OCI-LY1 (cell line): ENCODE measurements around the gene C1QTNF6.

Source experiments
- H2AFZ ChIP-seq: fragments of 200-600 bp; sonication (generic), shearing (Covaris generic); 2 replicates; pipeline ENCODE4 v1.6.0; 2014; ENCODE audit warnings: antibody characterized with exemption, mild to moderate bottlenecking, low read length
- H3F3A ChIP-seq: fragments of 200-600 bp; sonication (generic), shearing (Covaris generic); 2 replicates; pipeline ENCODE4 v1.6.0; 2014; ENCODE audit warnings: mild to moderate bottlenecking, antibody characterized with exemption, low read length, moderate library complexity; ENCODE audit not compliant: insufficient read depth
- H3K27ac ChIP-seq: fragments of 200-600 bp; sonication (generic); 2 replicates; pipeline ENCODE4 v1.5.1; 2014; ENCODE audit warnings: low read length, mixed run types, mild to moderate bottlenecking, low read depth; ENCODE audit not compliant: poor library complexity, severe bottlenecking
- H3K27me3 ChIP-seq: fragments of 200-600 bp; sonication (generic); 2 replicates; pipeline ENCODE4 v1.6.0; 2014; ENCODE audit warnings: antibody characterized with exemption, mild to moderate bottlenecking, low read length, moderate library complexity; ENCODE audit not compliant: insufficient read depth
- H3K36me3 ChIP-seq: fragments of 200-600 bp; sonication (generic); 2 replicates; pipeline ENCODE4 v1.6.1; 2014; ENCODE audit warnings: mild to moderate bottlenecking, antibody characterized with exemption, low read length, moderate library complexity, mixed read lengths; ENCODE audit not compliant: insufficient read depth
- H3K4me1 ChIP-seq: fragments of 200-600 bp; sonication (generic); 2 replicates; pipeline ENCODE4 v1.5.1; 2014; ENCODE audit warnings: mild to moderate bottlenecking, low read length, moderate library complexity; ENCODE audit not compliant: insufficient read depth, severe bottlenecking
- H3K4me2 ChIP-seq: fragments of 200-600 bp; sonication (generic), shearing (Covaris generic); 2 replicates; pipeline ENCODE4 v1.6.1; 2014; ENCODE audit warnings: low read length
- H3K4me3 ChIP-seq: fragments of 200-600 bp; sonication (generic); 2 replicates; pipeline ENCODE4 v1.5.1; 2014; ENCODE audit warnings: low read length, low read depth, mild to moderate bottlenecking, mixed read lengths; ENCODE audit not compliant: poor library complexity, severe bottlenecking
- H3K79me2 ChIP-seq: fragments of 200-600 bp; shearing (Covaris generic); 2 replicates; pipeline ENCODE4 v1.6.1; 2016; ENCODE audit warnings: mixed run types, low read length, mixed read lengths; ENCODE audit not compliant: insufficient read depth
- H3K9ac ChIP-seq: fragments of 200-600 bp; sonication (generic), shearing (Covaris generic); 2 replicates; pipeline ENCODE4 v1.6.1; 2014; ENCODE audit warnings: mild to moderate bottlenecking, low read length, mixed read lengths
- H3K9me2 ChIP-seq: fragments of 200-600 bp; sonication (generic), shearing (Covaris generic); 2 replicates; pipeline ENCODE4 v1.6.1; 2014; ENCODE audit warnings: low read depth, mild to moderate bottlenecking, low read length, mixed read lengths
- H3K9me3 ChIP-seq: fragments of 200-600 bp; shearing (Covaris generic); 2 replicates; pipeline ENCODE4 v1.6.1; 2014; ENCODE audit warnings: low read length, mixed read lengths
- H4K20me1 ChIP-seq: fragments of 200-600 bp; sonication (generic), shearing (Covaris generic); 2 replicates; pipeline ENCODE4 v1.6.0; 2016; ENCODE audit warnings: mild to moderate bottlenecking, low read length; ENCODE audit not compliant: insufficient read depth
- EZH2 ChIP-seq: fragments of 200-600 bp; sonication (generic), shearing (Covaris generic); IDR thresholded peaks from 2 replicates; pipeline ENCODE4 v1.8.0; 2017; ENCODE audit warnings: borderline replicate concordance, mixed run types, mild to moderate bottlenecking, antibody characterized with exemption, low read length, moderate library complexity, mixed read lengths
- TF ChIP-seq, protein P1 (sequence below): fragments of 200-600 bp; sonication (generic), shearing (Covaris generic); IDR thresholded peaks from 2 replicates; pipeline ENCODE4 v1.5.1; 2017; ENCODE audit warnings: mild to moderate bottlenecking, antibody characterized with exemption, low read length, moderate library complexity, mixed read lengths

Gene C1QTNF6

GRCh38 chr22:37210041-37210803 lies 22.2 kb upstream of the C1QTNF6 start:
- H3K9ac ChIP-seq, result no peak overlapping the region
- H3K27ac ChIP-seq, result no peak overlapping the region
- H3K79me2 ChIP-seq, result no peaks in the 10 kb centered on the region
- H3K27me3 ChIP-seq, result peaks cover 6% of the 10 kb centered on the region; the same call in 1 of the 2 replicates
- H3K9me2 ChIP-seq, result no peaks in the 10 kb centered on the region
- H3K4me1 ChIP-seq, result no peaks in the 10 kb centered on the region
- no peaks in the 10 kb centered on the region for H3K9me3 ChIP-seq
- H3K4me2 ChIP-seq, result no peak overlapping the region
- H4K20me1 ChIP-seq, result no peaks in the 10 kb centered on the region
- no peak overlapping the region for H2AFZ ChIP-seq
- no peaks in the 10 kb centered on the region for H3K36me3 ChIP-seq
- TF ChIP-seq, protein P1, sequence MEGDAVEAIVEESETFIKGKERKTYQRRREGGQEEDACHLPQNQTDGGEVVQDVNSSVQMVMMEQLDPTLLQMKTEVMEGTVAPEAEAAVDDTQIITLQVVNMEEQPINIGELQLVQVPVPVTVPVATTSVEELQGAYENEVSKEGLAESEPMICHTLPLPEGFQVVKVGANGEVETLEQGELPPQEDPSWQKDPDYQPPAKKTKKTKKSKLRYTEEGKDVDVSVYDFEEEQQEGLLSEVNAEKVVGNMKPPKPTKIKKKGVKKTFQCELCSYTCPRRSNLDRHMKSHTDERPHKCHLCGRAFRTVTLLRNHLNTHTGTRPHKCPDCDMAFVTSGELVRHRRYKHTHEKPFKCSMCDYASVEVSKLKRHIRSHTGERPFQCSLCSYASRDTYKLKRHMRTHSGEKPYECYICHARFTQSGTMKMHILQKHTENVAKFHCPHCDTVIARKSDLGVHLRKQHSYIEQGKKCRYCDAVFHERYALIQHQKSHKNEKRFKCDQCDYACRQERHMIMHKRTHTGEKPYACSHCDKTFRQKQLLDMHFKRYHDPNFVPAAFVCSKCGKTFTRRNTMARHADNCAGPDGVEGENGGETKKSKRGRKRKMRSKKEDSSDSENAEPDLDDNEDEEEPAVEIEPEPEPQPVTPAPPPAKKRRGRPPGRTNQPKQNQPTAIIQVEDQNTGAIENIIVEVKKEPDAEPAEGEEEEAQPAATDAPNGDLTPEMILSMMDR, result no peak
- TF ChIP-seq EZH2, result no peak
- H3F3A ChIP-seq, result no peaks in the 10 kb centered on the region
- no peak overlapping the region for H3K4me3 ChIP-seq

DNA sequence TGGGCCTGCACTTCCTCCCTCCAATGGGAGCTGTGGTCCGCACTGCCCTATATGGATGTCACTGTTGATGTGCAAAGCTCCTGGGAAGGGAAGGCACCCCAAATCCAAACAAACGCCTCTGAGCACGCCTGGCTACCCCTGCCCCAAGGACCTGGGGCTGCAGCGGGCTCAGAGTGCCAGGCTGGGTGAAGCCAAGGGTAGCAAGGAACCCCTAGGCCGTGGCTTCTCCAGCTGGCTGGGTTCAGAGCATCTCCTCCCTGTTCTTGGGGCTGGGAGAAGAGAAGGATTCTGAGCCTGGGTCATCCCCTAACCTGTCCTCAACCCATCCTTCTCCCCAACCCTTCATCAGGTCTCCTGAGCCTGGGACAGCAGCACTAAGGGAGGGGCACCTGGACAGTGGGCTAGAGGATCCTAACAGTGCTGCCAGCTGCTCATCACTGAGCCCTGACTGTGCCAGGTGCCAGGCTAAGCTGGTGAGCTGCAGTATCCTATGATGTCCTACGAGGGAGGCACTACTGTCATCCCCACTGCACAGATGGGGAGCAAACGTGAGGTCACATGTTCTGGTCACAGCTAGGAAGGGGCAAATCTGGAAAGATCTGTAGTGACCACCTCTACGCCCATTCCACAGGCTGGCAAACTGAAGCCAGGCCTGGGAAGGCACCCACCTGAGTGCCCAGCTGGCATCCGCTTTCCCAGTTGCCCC lies 21.2 kb upstream of the C1QTNF6 start:
- Histone ChIP-seq H4K20me1 (no peaks in the 10 kb centered on the region), H3K4me3 (no peak overlapping the region), H2AFZ (no peak overlapping the region), H3K9me2 (no peaks in the 10 kb centered on the region), H3K9ac (no peak overlapping the region), H3K4me2 (no peak overlapping the region), H3K79me2 (no peaks in the 10 kb centered on the region), H3F3A (no peaks in the 10 kb centered on the region), H3K9me3 (no peaks in the 10 kb centered on the region), H3K27ac (no peak overlapping the region), H3K36me3 (no peaks in the 10 kb centered on the region), H3K4me1 (no peaks in the 10 kb centered on the region), H3K27me3 (peaks cover 6% of the 10 kb centered on the region; the same call in 1 of the 2 replicates)
- TF ChIP-seq EZH2, result no peak
- TF ChIP-seq, protein P1, result no peak

GRCh38 chr22:37208401-37209139 lies 20.5 kb upstream of the C1QTNF6 start:
- Histone ChIP-seq H3K27ac (no peak overlapping the region), H3K9me2 (no peaks in the 10 kb centered on the region), H2AFZ (no peak overlapping the region), H3K9ac (no peak overlapping the region), H3K27me3 (peaks cover 6% of the 10 kb centered on the region; the same call in 1 of the 2 replicates), H3F3A (no peaks in the 10 kb centered on the region), H3K4me3 (no peak overlapping the region), H3K79me2 (no peaks in the 10 kb centered on the region), H3K9me3 (no peaks in the 10 kb centered on the region), H3K4me1 (peaks cover 2% of the 10 kb centered on the region), H3K4me2 (no peak overlapping the region), H4K20me1 (no peaks in the 10 kb centered on the region), H3K36me3 (no peaks in the 10 kb centered on the region)
- TF ChIP-seq, protein P1, result no peak
- TF ChIP-seq EZH2, result no peak
